Gastrocnemius medialis (tissue), 4 donors: ENCODE measurements around the gene NFU1.

Source experiments
- POLR2A ChIP-seq, 2 donors: fragments of 450-650 bp; IDR thresholded peaks; one replicate each; pipeline ENCODE4 v1.6.1; 2017; ENCODE audit warnings: antibody characterized with exemption in 2 of 2, mild to moderate bottlenecking in 2 of 2, moderate library complexity in 2 of 2
- TF ChIP-seq, protein P1 (sequence below), 5 experiments: fragments of 450-650 bp in 3 of 5; fragments of 200-600 bp in 2 of 5; sonication (generic) in 2 of 5; IDR thresholded peaks in 4 of 5; conservative IDR thresholded peaks in 1 of 5; 1 replicate in 4 of 5; 2 replicates in 1 of 5; pipeline ENCODE4 v1.5.1; 2016 to 2019; ENCODE audit warnings: antibody characterized with exemption in 5 of 5, mild to moderate bottlenecking in 3 of 5, moderate library complexity in 3 of 5

- TF ChIP-seq, protein P1, sequence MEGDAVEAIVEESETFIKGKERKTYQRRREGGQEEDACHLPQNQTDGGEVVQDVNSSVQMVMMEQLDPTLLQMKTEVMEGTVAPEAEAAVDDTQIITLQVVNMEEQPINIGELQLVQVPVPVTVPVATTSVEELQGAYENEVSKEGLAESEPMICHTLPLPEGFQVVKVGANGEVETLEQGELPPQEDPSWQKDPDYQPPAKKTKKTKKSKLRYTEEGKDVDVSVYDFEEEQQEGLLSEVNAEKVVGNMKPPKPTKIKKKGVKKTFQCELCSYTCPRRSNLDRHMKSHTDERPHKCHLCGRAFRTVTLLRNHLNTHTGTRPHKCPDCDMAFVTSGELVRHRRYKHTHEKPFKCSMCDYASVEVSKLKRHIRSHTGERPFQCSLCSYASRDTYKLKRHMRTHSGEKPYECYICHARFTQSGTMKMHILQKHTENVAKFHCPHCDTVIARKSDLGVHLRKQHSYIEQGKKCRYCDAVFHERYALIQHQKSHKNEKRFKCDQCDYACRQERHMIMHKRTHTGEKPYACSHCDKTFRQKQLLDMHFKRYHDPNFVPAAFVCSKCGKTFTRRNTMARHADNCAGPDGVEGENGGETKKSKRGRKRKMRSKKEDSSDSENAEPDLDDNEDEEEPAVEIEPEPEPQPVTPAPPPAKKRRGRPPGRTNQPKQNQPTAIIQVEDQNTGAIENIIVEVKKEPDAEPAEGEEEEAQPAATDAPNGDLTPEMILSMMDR (IDR thresholded peaks at IDR 0.05 in 4 of 5, conservative IDR thresholded peaks at IDR 0.05 in 1 of 5), result no peak
- TF ChIP-seq POLR2A (IDR thresholded peaks at IDR 0.05), result no peak
Observed at GRCh38 chr2:69454976-69455375, 17.7 kb upstream of the NFU1 start.
